EL (cell line): ENCODE measurements around the gene LDB2.

ENCODE experiments used
- DNase-seq: peaks from one replicate; pipeline ENCODE4 v3.0.0-alpha.2; 2016

Gene LDB2

GRCh38 chr4:16464651-16465050 lies 433.8 kb downstream of the LDB2 start:
- DNase-seq = no peak

GRCh38 chr4:16462656-16463055 lies 435.8 kb downstream of the LDB2 start:
- DNase-seq = no peak

GRCh38 chr4:16461362-16461761 lies 437.1 kb downstream of the LDB2 start:
- DNase-seq = peak; percentile 53

- peak; percentile 56 for DNase-seq
Observed at GRCh38 chr4:16457944-16458343, 440.5 kb downstream of the LDB2 start.
